IMR-90 (cell line): Measurements from ENCODE around the gene NEDD4L. TPM values are rescaled to one million over a fixed set of nuclear protein-coding genes. Genes with fewer than 3 reads are reported as not detected.

ENCODE experiments used
- ATAC-seq: fragments of 200-7000 bp; cut with Tn5 transposase; 2 replicates; pipeline ENCODE4 v1.9.1; 2020; ENCODE audit warnings: low read depth, mild to moderate bottlenecking, moderate library complexity
- BruUV-seq: library from RNA; stranded (reverse); fragments of 400-500 nt; replicated peaks from 2 replicates; lab custom pipeline; 2021; lab: Mats Ljungman, UMichigan
- CTCF ChIA-PET: fragments of 300-600 bp; formaldehyde crosslinking; extraction: SDS; loops from one replicate; lab custom pipeline; 2021; ENCODE audit warnings: antibody characterized with exemption; lab: Yijun Ruan, JAX
- POLR2A ChIA-PET: fragments of 300-600 bp; sonication (Branson Sonifier 250); formaldehyde crosslinking; loops from one replicate; lab custom pipeline; 2022; ENCODE audit warnings: antibody characterized with exemption; ENCODE audit not compliant: unreplicated experiment; lab: Charles Lee
- DNase-seq: peaks from one replicate; pipeline ENCODE4 v3.0.0; 2013
- H2AFZ ChIP-seq: replicated peaks from 2 replicates; pipeline ENCODE3; 2013; ENCODE audit warnings: low read length, mild to moderate bottlenecking; ENCODE audit not compliant: poor library complexity
- H2AK5ac ChIP-seq: 2 replicates; pipeline ENCODE4 v1.6.1; 2013; ENCODE audit warnings: low read depth, low read length, inconsistent platforms
- H2AK9ac ChIP-seq: replicated peaks from 2 replicates; pipeline ENCODE3; 2013; ENCODE audit warnings: mild to moderate bottlenecking, low read depth, low read length, moderate library complexity; ENCODE audit not compliant: poor library complexity
- H2BK120ac ChIP-seq: 2 replicates; pipeline ENCODE4 v1.6.1; 2013; ENCODE audit warnings: low read depth, low read length, inconsistent platforms
- H2BK15ac ChIP-seq: 3 replicates; pipeline ENCODE4 v1.6.1; 2013; ENCODE audit warnings: low read depth, low read length, inconsistent platforms
- H2BK20ac ChIP-seq: 2 replicates; pipeline ENCODE4 v1.6.1; 2013; ENCODE audit warnings: low read depth, mild to moderate bottlenecking, inconsistent platforms, low read length, moderate library complexity
- H2BK5ac ChIP-seq: 2 replicates; pipeline ENCODE4 v1.6.1; 2013; ENCODE audit warnings: mild to moderate bottlenecking, low read depth, low read length, inconsistent platforms; ENCODE audit not compliant: poor library complexity, severe bottlenecking
- H3K14ac ChIP-seq: replicated peaks from 2 replicates; pipeline ENCODE4 v1.6.1; 2013; ENCODE audit warnings: low read depth, low read length, inconsistent platforms
- H3K18ac ChIP-seq: 2 replicates; pipeline ENCODE4 v1.6.1; 2013; ENCODE audit warnings: low read depth, low read length, control low read depth
- H3K23ac ChIP-seq: 2 replicates; pipeline ENCODE4 v1.6.1; 2013; ENCODE audit warnings: low read depth, low read length, inconsistent platforms
- H3K27ac ChIP-seq: 2 replicates; pipeline ENCODE4 v1.5.1; 2013; ENCODE audit warnings: mild to moderate bottlenecking, control low read depth, low read length; ENCODE audit not compliant: insufficient read depth
- H3K27me3 ChIP-seq: 2 replicates; pipeline ENCODE4 v1.6.1; 2013; ENCODE audit warnings: low read length; ENCODE audit not compliant: control insufficient read depth, insufficient read depth
- H3K36me3 ChIP-seq: 2 replicates; pipeline ENCODE4 v1.6.1; 2013; ENCODE audit warnings: low read length, mixed read lengths; ENCODE audit not compliant: control insufficient read depth, insufficient read depth
- H3K4ac ChIP-seq: 2 replicates; pipeline ENCODE4 v1.6.1; 2013; ENCODE audit warnings: low read depth, low read length, inconsistent platforms
- H3K4me1 ChIP-seq: 2 replicates; pipeline ENCODE4 v1.6.1; 2013; ENCODE audit warnings: low read length, mixed read lengths; ENCODE audit not compliant: control insufficient read depth, insufficient read depth
- H3K4me2 ChIP-seq: 2 replicates; pipeline ENCODE4 v1.6.1; 2013; ENCODE audit warnings: low read depth, mild to moderate bottlenecking, control low read depth, low read length, moderate library complexity
- H3K4me3 ChIP-seq: 2 replicates; pipeline ENCODE4 v1.5.1; 2013; ENCODE audit warnings: low read depth, mild to moderate bottlenecking, control low read depth, low read length, moderate library complexity; ENCODE audit not compliant: insufficient read depth
- H3K56ac ChIP-seq: 2 replicates; pipeline ENCODE4 v1.6.1; 2013; ENCODE audit warnings: low read length, inconsistent platforms; ENCODE audit not compliant: insufficient read depth; ENCODE audit errors: extremely low read depth
- H3K79me1 ChIP-seq, 2 experiments: 2 replicates each; pipeline ENCODE4 v1.6.1; 2013; ENCODE audit warnings: low read length in 2 of 2, inconsistent platforms in 1 of 2, low read depth in 1 of 2
- H3K9ac ChIP-seq: 2 replicates; pipeline ENCODE4 v1.6.1; 2013; ENCODE audit warnings: low read depth, low read length, control low read depth
- H3K9me1 ChIP-seq: 2 replicates; pipeline ENCODE4 v1.6.1; 2013; ENCODE audit warnings: low read length, inconsistent platforms; ENCODE audit not compliant: insufficient read depth
- H3K9me3 ChIP-seq: 2 replicates; pipeline ENCODE4 v1.6.1; 2013; ENCODE audit warnings: low read length; ENCODE audit not compliant: control insufficient read depth, insufficient read depth
- H4K20me1 ChIP-seq: 2 replicates; pipeline ENCODE4 v1.6.1; 2013; ENCODE audit warnings: low read length, inconsistent platforms; ENCODE audit not compliant: insufficient read depth
- H4K5ac ChIP-seq: 2 replicates; pipeline ENCODE4 v1.6.1; 2013; ENCODE audit warnings: mild to moderate bottlenecking, low read depth, low read length, control low read depth
- H4K8ac ChIP-seq, 2 experiments: 2 replicates each; pipeline ENCODE4 v1.6.1; 2013; ENCODE audit warnings: low read depth in 2 of 2, low read length in 2 of 2, control low read depth in 1 of 2, inconsistent platforms in 1 of 2
- H4K91ac ChIP-seq: 2 replicates; pipeline ENCODE4 v1.6.1; 2013; ENCODE audit warnings: low read depth, low read length, inconsistent platforms; ENCODE audit not compliant: insufficient read depth
- CEBPB ChIP-seq: IDR thresholded peaks from 2 replicates; pipeline ENCODE4 v1.6.1; 2012; ENCODE audit warnings: low read depth, low read length, improper control_type of control experiment
- MAZ ChIP-seq: IDR thresholded peaks from 2 replicates; pipeline ENCODE4 v1.6.1; 2012; ENCODE audit warnings: low read depth, mild to moderate bottlenecking, low read length, improper control_type of control experiment, moderate library complexity, borderline replicate concordance
- SMC3 ChIP-seq: fragments of 150-350 bp; IDR thresholded peaks from 2 replicates; pipeline ENCODE4 v1.6.1; 2016; ENCODE audit warnings: low read depth, mild to moderate bottlenecking, antibody characterized with exemption, low read length, moderate library complexity
- WGBS, 2 experiments: methylation state at CpG; one replicate each; pipeline versions ENCODE4 v1.1.5 to v1.1.7; 2013; ENCODE audit warnings: missing lambda C conversion rate in 2 of 2; ENCODE audit not compliant: insufficient read length in 1 of 2; ENCODE audit errors: extremely low coverage in 2 of 2; 5-methylcytosine and 5-hydroxymethylcytosine counted together
- dilution Hi-C: fragments of 300-500 bp; cut with HindIII; formaldehyde crosslinking; loops from one replicate; pipeline ENCODE4 v1.14.3; 2018; ENCODE audit warnings: low sequenced_read_pairs; ENCODE audit not compliant: unreplicated experiment
- in situ Hi-C: fragments of 300-500 bp; cut with MboI; formaldehyde crosslinking; loops from 3 replicates; pipeline ENCODE4 v1.14.3; 2019; ENCODE audit warnings: low sequenced_read_pairs, inconsistent platforms, mixed read lengths
- intact Hi-C: fragments of 100-400 bp; cut with micrococcal nuclease; formaldehyde crosslinking; loops from 2 replicates; pipeline ENCODE4 v1.10.0; 2022
- polyA plus RNA-seq, 3 experiments: library from polyadenylated mRNA; depleted of rRNA; stranded (reverse); fragments of >200 nt; gene quantifications; 2 replicates each; pipeline ENCODE4 v1.2.3, GENCODE V29; 2012; ENCODE audit warnings: low replicate concordance in 1 of 3
- total RNA-seq: library from RNA; depleted of rRNA; stranded (reverse); fragments of >200 nt; gene quantifications from 2 replicates; pipeline ENCODE4 v1.2.3, GENCODE V29; 2012
- TF ChIP-seq, protein P1 (sequence below): fragments of 150-350 bp; IDR thresholded peaks from 2 replicates; pipeline ENCODE4 v1.6.1; 2017; ENCODE audit warnings: mild to moderate bottlenecking, antibody characterized with exemption, low read length, low read depth

The NEDD4L gene
- total and polyA plus RNA-seq, 2 of the 4 experiments (the other 2 are of a cell fraction) = 10.0 to 10.9 TPM

DNA sequence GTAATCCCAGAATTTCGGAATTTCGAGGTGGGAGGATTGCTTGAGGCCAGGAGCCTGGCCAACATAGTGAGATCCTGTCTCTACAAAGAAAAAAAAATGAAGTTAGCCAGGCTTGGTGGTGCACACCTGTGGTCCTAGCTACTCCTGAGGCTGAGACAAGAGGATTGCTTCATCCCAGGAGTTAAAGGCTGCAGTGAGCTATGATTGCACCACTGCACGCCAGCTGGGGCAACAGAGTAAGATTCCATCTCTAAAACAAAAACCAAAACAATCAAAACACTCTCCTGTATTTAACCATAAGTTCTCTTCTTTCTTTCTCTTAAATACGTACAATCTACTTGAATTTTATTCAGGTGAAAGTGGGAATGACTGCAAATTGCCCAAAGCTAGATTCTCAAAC, 33.8 kb upstream of the NEDD4L start:
- Histone ChIP-seq H3K4me2 (no peak overlapping the region), H3K23ac (no peak overlapping the region), H3K4me3 (no peak overlapping the region), H2BK20ac (no peak overlapping the region), H4K20me1 (no peaks in the 10 kb centered on the region), H3K27ac (no peak overlapping the region), H2AFZ (no peak overlapping the region), H3K27me3 (no peaks in the 10 kb centered on the region; the same call in 1 of the 2 replicates), H3K9me1 (no peaks in the 10 kb centered on the region), H4K5ac (no peak overlapping the region), H2BK120ac (no peak overlapping the region), H3K9ac (no peak overlapping the region), H2BK15ac (no peak overlapping the region), H4K91ac (no peak overlapping the region), H2AK5ac (no peak overlapping the region), H3K9me3 (no peaks in the 10 kb centered on the region), H2BK5ac (no peak overlapping the region), H3K14ac (no peak overlapping the region), H4K8ac (no peak overlapping the region), H3K56ac (no peak overlapping the region), H3K4me1 (peaks cover 2% of the 10 kb centered on the region; the same call in 1 of the 2 replicates), H2AK9ac (no peak overlapping the region), H3K79me1 (no peaks in the 10 kb centered on the region), H3K4ac (no peak overlapping the region), H3K36me3 (no peaks in the 10 kb centered on the region), H3K18ac (no peak overlapping the region)
- 100% methylated on average over 1 of the region's 4 CpGs; no CpG with 5 or more reads in 1 of the 2 experiments for WGBS, 2 experiments
- CTCF ChIA-PET = no interaction called here
- intact Hi-C loops (no loop called here), in situ Hi-C loops (no loop called here), dilution Hi-C loops (no loop called here)
- DNase-seq (no peak), ATAC-seq (no peak)
- no TSS peak for BruUV-seq
- POLR2A ChIA-PET = no interaction called here
- no peak for TF ChIP-seq SMC3
- TF ChIP-seq MAZ = no peak
- TF ChIP-seq CEBPB = no peak
- TF ChIP-seq, protein P1, sequence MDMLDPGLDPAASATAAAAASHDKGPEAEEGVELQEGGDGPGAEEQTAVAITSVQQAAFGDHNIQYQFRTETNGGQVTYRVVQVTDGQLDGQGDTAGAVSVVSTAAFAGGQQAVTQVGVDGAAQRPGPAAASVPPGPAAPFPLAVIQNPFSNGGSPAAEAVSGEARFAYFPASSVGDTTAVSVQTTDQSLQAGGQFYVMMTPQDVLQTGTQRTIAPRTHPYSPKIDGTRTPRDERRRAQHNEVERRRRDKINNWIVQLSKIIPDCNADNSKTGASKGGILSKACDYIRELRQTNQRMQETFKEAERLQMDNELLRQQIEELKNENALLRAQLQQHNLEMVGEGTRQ = no peak
